ENCODE results near the gene ROBO1. TPM values are rescaled to one million over a fixed set of nuclear protein-coding genes. Genes with fewer than 3 reads are reported as not detected.
"Not testable (repeated sequence)": the region's sequence is repeated elsewhere in the genome, so short reads cannot be mapped to it uniquely, and the experiment has no call there.

Gene ROBO1
- total RNA-seq, 1 experiment from 2014 or later: 0.54 TPM

DNA sequence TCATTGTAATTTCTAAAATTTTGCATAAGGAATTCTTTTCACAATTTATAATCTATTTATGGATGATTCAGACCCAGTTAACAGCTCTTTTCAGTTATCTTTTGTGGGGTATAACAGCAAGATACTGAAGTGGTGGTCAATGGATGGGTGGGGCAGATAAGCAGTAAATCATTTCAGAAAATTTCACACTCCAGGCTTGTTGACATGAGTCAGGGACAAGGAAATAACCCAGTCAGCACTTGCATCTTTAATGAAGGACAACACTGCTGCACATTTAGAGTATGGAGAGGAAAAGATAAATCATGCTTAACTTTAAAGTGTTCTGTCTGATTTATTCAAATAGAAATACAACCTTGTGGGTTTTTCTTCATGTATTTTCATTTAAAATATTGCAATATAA is 181.6 kb downstream of the ROBO1 start:
- DNase-seq (ENCODE audit: low read depth): no peak
- in situ Hi-C loops (cut with HindIII; ENCODE audit: low pct_unique_long_range_greater_than_20kb, low sequenced_read_pairs): no loop called here

DNA sequence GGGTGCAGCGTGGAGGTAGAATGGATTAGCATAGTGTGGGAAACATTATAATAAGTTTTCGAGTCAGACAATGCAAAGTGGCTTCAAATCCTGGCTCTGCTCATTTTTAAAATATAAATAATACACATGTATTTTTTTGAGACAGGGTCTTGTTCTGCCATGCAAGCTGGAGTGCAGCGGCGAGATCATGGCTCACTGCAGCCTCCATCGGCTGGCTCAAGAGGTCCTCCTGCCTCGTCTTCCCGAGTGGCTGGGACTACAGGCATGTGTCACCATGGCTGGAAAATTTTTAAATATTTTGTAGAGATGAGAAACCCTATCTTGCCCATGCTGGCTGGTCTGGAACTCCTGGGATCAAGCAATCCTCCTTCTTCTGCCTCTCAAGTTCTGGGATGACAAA is 194.9 kb downstream of the ROBO1 start:
- in situ Hi-C loops (cut with HindIII; ENCODE audit: low pct_unique_long_range_greater_than_20kb, low sequenced_read_pairs): no loop called here
- DNase-seq (ENCODE audit: low read depth): no peak

DNA sequence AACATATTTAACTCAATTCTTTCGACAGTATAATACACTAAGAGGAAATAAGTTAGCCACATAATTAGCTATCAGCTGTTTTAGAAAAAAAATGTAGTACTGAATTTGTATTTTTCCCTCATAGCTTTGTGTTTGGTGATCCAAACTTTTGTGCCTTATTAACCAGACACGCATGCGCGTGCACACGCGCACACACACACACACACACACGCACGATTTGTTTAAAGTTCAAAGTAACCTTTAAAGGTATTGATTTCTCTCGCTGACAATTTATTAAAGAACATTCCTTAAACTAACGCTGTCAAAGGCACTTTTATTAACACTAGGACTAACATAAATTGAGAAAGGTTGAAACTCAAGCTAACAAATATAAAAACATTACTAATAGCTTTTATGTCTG is 198.9 kb downstream of the ROBO1 start:
- in situ Hi-C loops (cut with HindIII; ENCODE audit: low pct_unique_long_range_greater_than_20kb, low sequenced_read_pairs): no loop called here

DNA sequence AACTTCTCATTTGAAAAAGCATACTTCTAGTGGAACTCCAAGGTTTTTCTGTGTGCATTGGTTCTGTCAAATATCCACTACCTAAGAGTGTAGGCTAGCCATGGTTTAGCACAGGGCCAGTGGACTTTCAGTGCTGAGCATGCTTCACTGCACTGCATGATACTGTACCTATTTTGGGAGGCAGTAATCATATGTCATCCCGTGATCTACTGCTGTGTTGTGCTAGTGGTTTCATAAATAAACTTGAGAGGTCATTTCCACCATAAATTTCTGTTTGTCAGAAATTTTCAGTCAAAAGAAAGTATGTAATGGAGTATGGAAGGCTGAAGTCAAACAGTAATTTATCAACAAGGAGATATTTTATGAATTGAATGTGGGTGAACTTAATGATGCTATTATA is 203.6 kb downstream of the ROBO1 start:
- DNase-seq (ENCODE audit: low read depth): peak; percentile 0
- in situ Hi-C loops (cut with HindIII; ENCODE audit: low pct_unique_long_range_greater_than_20kb, low sequenced_read_pairs): no loop called here

More for the DNA sequence above, 198.9 kb downstream of the ROBO1 start:
- DNase-seq (ENCODE audit: low read depth): no peak

DNA sequence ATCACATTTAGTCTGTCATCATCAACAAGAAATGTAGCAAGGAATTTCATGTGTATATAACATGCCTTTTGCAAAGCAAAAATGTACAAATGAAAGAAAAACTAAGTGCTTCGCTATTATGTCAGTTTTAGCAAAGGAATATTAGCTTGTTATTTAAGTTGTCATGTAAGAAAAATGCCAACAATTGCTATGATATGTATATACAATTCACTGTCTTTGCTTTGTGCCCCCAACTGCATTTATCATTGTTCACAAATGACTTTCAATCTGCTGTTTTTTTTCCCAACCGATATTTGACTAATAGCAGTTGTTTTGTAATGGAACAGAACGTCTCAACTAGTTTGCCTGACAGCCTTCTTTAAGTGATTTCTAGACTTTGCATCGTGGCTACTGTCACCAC is 207.1 kb downstream of the ROBO1 start:
- in situ Hi-C loops (cut with HindIII; ENCODE audit: low pct_unique_long_range_greater_than_20kb, low sequenced_read_pairs): no loop called here
- no peak for DNase-seq (ENCODE audit: low read depth)

DNA sequence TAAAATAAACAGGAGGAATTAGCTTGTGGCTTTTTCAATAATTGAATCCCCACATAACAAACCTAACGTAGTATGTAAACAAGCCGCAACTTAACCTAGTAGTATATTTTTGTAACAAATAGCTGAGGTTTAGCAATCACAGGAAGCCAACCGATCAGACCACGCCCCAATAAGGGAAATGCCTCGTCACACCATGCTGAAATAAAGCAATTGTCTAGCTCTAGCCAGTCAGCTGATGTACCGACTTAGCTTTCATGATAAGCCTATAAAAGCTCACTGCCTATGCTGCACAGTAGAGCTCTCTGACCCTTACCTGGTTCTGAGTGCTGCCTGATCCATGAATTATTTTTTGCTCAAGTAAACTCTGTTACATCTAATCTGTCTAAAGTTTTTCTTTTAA is 208.9 kb downstream of the ROBO1 start:
- in situ Hi-C loops (cut with HindIII; ENCODE audit: low pct_unique_long_range_greater_than_20kb, low sequenced_read_pairs): no loop called here
- DNase-seq (ENCODE audit: low read depth): no peak

DNA sequence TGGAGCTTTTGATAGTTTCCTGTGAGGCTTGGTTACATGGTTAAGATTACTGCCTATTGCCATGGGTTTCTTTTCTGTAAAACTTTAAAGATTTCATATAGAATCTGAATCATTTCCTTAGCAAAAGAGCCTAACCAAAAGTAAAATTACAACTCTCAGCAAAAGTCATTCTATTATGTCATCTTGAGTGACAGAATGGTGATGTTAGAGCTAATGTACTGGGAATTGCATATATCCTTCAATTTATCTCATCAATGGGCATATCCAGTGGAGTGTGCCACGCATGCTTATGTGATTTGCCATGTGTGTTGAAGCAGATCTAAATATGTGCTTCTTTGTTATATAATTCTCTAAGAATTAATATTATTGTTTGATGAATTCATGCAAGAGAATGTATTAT is 212.1 kb downstream of the ROBO1 start:
- DNase-seq (ENCODE audit: low read depth): no peak
- in situ Hi-C loops (cut with HindIII; ENCODE audit: low pct_unique_long_range_greater_than_20kb, low sequenced_read_pairs): no loop called here

DNA sequence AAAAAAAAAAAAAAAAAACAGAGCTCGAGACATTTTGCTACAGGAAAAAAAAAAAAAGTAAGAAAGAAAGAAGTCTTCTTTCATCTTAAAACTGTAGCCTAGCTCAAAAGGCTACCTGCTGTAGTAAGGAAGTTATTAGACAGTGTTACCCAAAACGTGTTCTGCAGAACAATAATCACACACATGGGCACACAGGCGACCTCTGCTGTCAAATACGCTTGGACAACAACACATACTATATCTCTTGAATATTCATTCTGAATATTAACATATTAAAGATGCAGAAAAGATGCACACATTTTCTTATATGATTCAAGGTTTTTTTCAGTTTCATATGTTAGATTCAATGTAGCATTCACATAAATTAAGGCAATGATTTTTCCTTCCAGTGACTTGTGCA is 215.8 kb downstream of the ROBO1 start:
- no peak for DNase-seq (ENCODE audit: low read depth)
- in situ Hi-C loops (cut with HindIII; ENCODE audit: low pct_unique_long_range_greater_than_20kb, low sequenced_read_pairs): no loop called here

DNA sequence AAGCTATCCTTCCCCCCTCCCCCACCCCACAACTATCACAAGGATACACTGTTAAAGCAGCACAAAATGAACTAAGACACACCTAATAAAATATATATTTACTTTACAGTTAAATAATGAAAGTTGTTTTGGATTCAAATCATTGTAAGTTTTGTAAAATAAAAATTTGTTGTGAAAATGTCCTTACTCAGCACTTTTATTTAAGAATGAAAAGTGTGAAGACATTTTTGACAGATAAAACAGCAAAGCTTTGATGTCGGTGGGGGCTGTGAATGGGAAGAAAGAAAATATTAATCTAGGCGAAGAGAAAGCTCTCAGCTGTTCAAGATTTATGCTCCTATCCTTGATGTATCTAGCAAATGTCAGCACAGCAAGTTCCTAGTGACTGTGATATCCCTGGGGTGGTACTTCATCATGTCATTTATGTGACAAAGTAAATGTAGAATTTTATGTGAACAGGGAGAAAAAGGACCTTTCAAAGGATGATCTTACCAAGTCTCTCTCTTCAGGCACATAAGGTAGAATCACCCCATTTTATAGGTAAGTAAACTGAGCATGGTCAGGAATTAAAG is 216.4 kb downstream of the ROBO1 start:
- in situ Hi-C loops (cut with HindIII; ENCODE audit: low pct_unique_long_range_greater_than_20kb, low sequenced_read_pairs): no loop called here
- no peak for DNase-seq (ENCODE audit: low read depth)

DNA sequence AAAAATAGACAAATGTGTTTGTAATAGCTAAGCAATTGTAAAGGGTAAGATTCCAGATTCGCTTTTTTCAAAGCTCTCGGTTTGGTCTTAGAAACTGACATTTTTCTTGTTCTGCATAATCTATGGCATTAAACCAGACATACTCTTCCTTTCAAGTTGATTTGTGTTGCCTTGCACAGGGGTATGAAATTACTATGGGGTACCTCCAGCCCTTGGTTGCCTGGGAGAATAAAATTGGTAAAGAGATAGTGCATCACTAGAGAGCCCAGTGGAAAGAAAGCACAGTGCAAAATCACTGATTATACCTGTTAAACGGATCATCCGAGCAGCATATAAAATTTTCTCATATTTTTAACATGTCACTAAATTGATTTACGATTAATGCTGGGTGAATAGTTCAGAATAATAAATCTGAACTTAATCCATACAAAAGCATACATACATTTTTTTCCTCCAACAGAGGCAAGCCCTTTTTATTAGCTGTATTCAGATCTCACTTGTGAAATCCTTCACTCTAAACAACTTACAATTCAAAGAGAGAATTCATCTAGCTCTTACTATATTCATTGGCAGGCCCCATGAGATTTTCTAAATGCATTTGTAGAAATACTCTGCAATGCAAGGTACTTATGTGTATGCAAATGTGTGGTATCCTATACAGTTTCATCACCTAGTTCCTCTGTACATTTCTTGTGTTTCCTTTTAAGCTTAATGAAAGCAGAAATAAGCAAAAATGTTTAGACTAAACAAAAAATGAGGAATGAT is 224.4 kb downstream of the ROBO1 start:
- in situ Hi-C loops (cut with HindIII; ENCODE audit: low pct_unique_long_range_greater_than_20kb, low sequenced_read_pairs): no loop called here
- DNase-seq (ENCODE audit: low read depth): no peak

DNA sequence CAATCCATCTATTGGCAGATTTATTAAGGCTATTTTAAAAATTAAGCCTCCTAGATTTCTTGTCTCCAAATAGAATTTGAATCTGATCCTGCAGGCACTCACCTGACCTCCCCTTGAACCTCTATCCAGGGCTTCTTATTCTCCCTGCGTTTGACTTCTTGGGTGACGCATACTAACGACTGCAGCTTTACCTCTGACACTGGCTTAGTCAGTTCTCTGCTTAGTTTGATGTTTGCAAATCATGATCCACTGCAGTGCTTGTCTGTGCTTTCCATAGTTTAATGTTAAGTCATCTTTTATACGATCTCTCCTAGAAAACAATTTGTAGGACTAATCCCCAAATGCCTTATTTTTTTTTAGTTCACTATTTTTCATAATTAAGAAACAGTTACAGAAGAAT is 233.1 kb downstream of the ROBO1 start:
- no peak for DNase-seq (ENCODE audit: low read depth)
- in situ Hi-C loops (cut with HindIII; ENCODE audit: low pct_unique_long_range_greater_than_20kb, low sequenced_read_pairs): no loop called here

DNA sequence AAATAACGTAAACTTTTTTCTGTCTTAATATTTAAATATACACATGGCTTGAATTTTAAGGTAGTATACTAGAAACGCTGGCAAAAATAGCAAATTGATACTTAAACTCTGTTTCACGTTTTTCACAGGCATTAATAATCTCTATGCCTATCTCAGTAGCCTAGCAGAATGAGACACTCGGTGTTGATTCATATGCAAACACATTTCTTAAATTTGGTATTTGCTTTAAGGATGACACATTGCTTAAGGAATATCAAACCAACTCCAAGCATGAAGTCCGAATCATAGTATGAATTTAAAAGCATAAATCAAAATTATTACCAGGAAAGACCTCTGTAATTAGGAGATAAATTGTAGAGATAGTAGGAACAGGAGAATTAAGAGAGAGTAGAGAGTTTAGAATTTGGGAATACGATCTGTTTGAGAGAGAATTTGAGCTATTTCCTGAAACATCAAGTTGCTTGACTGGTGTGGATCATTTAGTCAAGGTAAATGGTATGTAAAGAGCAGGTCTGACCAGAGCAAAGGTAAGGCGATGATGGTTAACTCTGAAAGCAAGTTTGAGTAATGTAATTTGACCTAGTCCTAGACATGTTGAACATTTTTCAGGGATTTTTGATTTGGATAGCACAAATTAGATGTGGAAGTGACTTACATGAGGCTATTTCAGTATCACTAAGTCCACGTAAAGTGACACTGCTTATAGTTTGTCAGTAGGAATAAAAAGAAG is 236.1 kb downstream of the ROBO1 start:
- in situ Hi-C loops (cut with HindIII; ENCODE audit: low pct_unique_long_range_greater_than_20kb, low sequenced_read_pairs): no loop called here
- no peak for DNase-seq (ENCODE audit: low read depth)

DNA sequence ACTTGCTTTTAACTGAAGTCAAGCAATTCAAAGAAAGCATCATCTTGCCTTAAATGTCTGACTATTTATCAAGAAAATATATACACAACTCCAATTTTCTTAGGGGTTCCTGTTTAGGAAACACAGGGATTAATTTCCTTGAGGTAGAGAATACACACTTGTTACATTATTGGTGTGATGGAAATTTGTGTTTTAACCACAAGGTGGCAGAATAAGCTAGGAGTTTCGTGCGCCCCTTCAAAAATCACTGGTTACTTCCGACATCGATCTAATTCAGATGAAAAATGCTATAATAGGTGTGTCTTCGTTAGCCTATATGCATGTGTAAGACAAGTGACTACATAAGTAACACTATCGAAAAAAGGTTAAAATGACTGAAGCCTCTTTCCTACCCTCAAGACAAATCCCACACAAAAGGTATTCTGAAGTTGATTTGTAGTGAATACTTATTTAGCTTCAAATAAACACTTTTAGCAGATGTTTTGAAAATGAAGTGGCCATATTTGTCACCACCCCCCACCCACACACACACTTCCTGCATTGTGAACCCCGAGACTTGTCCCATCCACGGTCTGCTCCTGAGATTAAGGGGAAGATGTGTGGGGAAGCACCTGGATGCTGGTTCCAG is 246.5 kb downstream of the ROBO1 start:
- in situ Hi-C loops (cut with HindIII; ENCODE audit: low pct_unique_long_range_greater_than_20kb, low sequenced_read_pairs): no loop called here
- DNase-seq (ENCODE audit: low read depth): peak; percentile 26

DNA sequence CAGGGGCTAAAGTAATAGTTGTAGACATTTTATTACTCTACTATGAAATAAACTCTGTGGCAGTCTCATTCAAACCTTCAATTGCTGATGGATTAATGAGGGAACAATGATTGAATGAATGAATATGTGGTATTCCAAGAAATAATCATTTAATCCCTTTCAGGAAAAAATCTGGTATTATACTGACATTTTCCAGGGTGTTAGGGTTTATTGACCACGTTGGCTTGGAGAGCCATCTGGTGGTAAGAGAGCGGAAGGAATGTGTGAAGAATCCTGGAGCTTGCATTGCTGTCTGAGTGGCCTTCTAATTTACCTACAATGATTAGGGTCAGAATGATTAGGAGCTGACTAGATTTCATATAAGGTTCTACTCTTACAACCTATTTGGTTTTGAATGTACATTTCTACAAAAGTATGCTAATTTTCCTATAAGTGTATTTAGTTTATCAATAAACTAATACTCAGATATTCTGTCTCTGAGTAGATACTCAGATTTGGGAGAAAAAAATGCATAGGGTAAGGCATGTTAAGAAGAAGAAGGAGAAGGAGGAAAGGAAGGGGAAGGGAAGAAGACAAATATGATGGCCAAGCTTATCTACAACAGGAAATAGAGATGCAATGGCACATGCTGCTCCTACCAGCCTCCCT is 249.9 kb downstream of the ROBO1 start:
- in situ Hi-C loops (cut with HindIII; ENCODE audit: low pct_unique_long_range_greater_than_20kb, low sequenced_read_pairs): no loop called here
- DNase-seq (ENCODE audit: low read depth): no peak

DNA sequence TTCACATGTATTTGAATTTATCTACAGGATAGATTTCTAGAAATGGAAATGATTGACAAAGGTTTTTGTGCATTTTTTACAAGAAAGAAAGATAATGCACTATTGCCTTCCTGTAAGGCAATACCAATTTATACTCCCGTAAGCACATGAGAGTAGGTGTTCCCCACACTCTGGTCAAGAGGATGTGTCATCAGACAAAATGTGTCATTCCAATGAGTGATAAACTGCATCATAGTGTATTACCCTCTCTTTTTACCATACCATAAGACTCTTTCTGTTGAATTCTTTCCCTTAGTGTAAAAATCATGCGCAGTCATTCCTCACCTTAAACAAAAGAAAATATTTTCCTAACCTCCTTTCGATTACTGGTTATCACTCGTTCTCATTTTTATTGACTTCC is 251.0 kb downstream of the ROBO1 start:
- in situ Hi-C loops (cut with HindIII; ENCODE audit: low pct_unique_long_range_greater_than_20kb, low sequenced_read_pairs): no loop called here
- no peak for DNase-seq (ENCODE audit: low read depth)

DNA sequence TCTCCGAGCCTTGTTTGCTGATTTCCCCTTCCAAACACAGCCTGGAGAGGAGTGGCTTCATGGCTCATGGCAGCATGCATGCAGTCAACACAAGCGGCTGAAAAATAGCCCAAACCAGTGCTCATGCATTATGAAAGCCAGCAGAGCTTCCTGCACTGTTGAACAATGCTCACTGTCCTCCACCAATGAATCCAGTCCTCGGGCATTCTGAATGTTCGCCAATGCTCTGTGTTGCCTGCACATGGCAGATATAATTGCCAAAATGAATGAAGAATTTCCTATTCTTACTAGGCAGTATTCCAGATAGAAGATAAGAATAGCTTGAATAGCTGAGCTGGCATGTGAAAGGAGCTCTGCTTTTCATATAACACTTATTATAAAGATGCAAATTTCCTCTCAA is 252.7 kb downstream of the ROBO1 start:
- no peak for DNase-seq (ENCODE audit: low read depth)
- in situ Hi-C loops (cut with HindIII; ENCODE audit: low pct_unique_long_range_greater_than_20kb, low sequenced_read_pairs): no loop called here

DNA sequence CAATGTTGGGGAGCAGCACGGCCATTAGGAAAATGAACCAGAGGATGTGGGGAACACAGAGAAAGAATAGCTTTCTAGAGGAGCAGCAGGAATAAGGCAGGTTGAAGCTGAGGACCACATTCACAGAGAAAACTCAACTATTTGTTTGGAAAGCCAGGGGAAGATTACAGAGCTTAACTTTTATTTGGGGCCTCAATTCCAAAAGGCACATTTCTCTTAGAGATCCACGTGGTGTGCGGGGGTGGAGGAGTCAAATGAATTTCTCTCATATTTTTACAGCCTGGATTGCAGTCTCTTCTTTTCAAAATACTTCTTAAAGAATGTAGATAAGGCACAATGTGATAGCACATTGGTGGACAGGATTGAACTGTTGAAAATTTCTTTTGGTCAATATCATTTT is 253.7 kb downstream of the ROBO1 start:
- no peak for DNase-seq (ENCODE audit: low read depth)
- in situ Hi-C loops (cut with HindIII; ENCODE audit: low pct_unique_long_range_greater_than_20kb, low sequenced_read_pairs): no loop called here

DNA sequence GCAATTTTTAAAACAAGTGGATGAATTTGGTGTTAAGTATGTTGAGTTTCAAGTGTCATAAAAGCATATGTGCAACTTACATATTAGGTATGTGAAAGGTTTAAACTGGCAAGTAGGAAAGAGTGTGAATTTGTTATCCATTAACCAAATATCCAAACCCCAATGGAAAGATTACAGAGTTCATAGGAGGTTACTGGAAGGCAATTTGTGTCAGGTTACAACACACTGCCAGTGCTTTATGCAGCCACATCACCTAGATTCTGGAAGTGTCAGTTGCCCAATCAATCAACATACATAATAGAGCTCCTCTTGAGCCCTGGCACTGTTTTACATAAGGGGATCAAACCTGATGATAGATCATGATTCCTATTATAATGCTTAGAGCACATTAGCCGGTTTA is 261.0 kb downstream of the ROBO1 start:
- in situ Hi-C loops (cut with HindIII; ENCODE audit: low pct_unique_long_range_greater_than_20kb, low sequenced_read_pairs): no loop called here

DNA sequence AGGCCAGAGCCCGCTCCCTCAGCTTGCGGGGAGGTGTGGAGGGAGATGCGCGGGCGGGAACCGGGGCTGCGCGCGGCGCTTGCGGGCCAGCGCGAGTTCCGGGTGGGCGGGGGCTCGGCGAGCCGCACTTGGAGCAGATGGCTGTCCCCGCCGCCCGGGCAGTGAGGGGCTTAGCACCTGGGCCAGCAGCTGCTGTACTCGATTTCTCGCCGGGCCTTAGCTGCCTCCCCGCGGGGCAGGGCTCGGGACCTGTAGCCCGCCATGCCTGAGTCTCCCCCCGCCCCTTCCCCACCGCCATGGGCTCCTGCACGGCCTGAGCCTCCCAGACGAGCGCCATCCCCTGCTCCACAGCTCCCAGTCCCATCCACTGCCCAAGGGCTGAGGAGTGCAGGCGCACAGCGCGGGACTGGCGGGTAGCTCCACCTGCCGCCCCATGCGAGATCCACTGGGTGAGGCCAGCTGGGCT is 265.5 kb downstream of the ROBO1 start:
- in situ Hi-C loops (cut with HindIII; ENCODE audit: low pct_unique_long_range_greater_than_20kb, low sequenced_read_pairs); DNase-seq (ENCODE audit: low read depth): not testable (repeated sequence)

More for the DNA sequence above, 261.0 kb downstream of the ROBO1 start:
- no peak for DNase-seq (ENCODE audit: low read depth)

All from Caki2 (cell line).